Retinal pigment epithelial cell (primary cell): ENCODE data around the gene D2HGDH.
"Not testable (repeated sequence)": the region's sequence is repeated elsewhere in the genome, so short reads cannot be mapped to it uniquely, and the experiment has no call there.

ENCODE experiments used
- DNase-seq: peaks from one replicate; pipeline ENCODE4 v3.0.0-alpha.2; 2010; ENCODE audit warnings: low read depth
- H3K4me3 ChIP-seq: 2 replicates; pipeline ENCODE4 v1.5.1; 2011; ENCODE audit warnings: mild to moderate bottlenecking, low read length, control low read depth, moderate library complexity
- CTCF ChIP-seq: conservative IDR thresholded peaks from 2 replicates; pipeline ENCODE4 v1.5.1; 2011; ENCODE audit warnings: low read depth, low read length, control low read depth, inconsistent platforms

The D2HGDH gene

GRCh38 chr2:241732513-241733186 is 1.8 kb upstream of the D2HGDH start:
- peak; percentile 43 for TF ChIP-seq CTCF
- not testable (repeated sequence) for H3K4me3 ChIP-seq, DNase-seq

- H3K4me3 ChIP-seq, result peak overlapping the region; percentile 48
- DNase-seq, result no peak
- TF ChIP-seq CTCF, result no peak
These were observed 831 bp upstream of the D2HGDH start for GRCh38 chr2:241733391-241734207.

GRCh38 chr2:241734208-241734466 is 293 bp upstream of the D2HGDH start:
- peak; percentile 32 for TF ChIP-seq CTCF

GRCh38 chr2:241736111-241736510 is 1.7 kb downstream of the D2HGDH start:
- TF ChIP-seq CTCF, result no peak
- H3K4me3 ChIP-seq, result no peak overlapping the region
- no peak for DNase-seq

More at GRCh38 chr2:241734208-241734466, 293 bp upstream of the D2HGDH start:
- peak overlapping the region; percentile 48 for H3K4me3 ChIP-seq
- no peak for DNase-seq

- TF ChIP-seq CTCF, result no peak
- no peak overlapping the region for H3K4me3 ChIP-seq
- no peak for DNase-seq
These were observed 3.7 kb downstream of the D2HGDH start for GRCh38 chr2:241738040-241738686.

- no peak overlapping the region for H3K4me3 ChIP-seq
These were observed 4.7 kb downstream of the D2HGDH start for GRCh38 chr2:241739177-241739576.

More at GRCh38 chr2:241739177-241739576, 4.7 kb downstream of the D2HGDH start:
- no peak for TF ChIP-seq CTCF
- DNase-seq, result no peak
